Endothelial cell of umbilical vein (primary cell): ENCODE measurements around the gene KAT2B. TPM values are rescaled to one million over a fixed set of nuclear protein-coding genes. Genes with fewer than 3 reads are reported as not detected.

Experiments used
- BruUV-seq: library from RNA; stranded (reverse); fragments of 400-500 nt; replicated peaks from 2 replicates; lab custom pipeline; 2021; lab: Mats Ljungman, UMichigan
- CTCF ChIA-PET: fragments of 300-600, 350-600 bp; sonication (Branson Sonifier 250); formaldehyde crosslinking; loops from one replicate; lab custom pipeline; 2021; ENCODE audit warnings: antibody characterized with exemption, inconsistent platforms; lab: Charles Lee
- POLR2A ChIA-PET: fragments of 300-600, 350-600 bp; sonication (Branson Sonifier 250); formaldehyde crosslinking; loops from one replicate; lab custom pipeline; 2021; ENCODE audit warnings: antibody characterized with exemption, inconsistent platforms; lab: Charles Lee
- DNase-seq: peaks from one replicate; pipeline ENCODE4 v3.0.0-alpha.2; 2011; ENCODE audit warnings: low read depth, low spot score
- FAIRE-seq: peaks from 2 replicates; lab custom pipeline; 2011; peaks lifted over from hg19 to GRCh38; lab: Jason Lieb, UNC
- H2AFZ ChIP-seq: 2 replicates; pipeline ENCODE4 v1.6.0; 2012; ENCODE audit warnings: low read depth, low read length, control low read depth, inconsistent platforms
- H3K27ac ChIP-seq: 2 replicates; pipeline ENCODE4 v1.5.1; 2011; ENCODE audit warnings: low read depth, mild to moderate bottlenecking, control low read depth, low read length, moderate library complexity; ENCODE audit not compliant: insufficient read depth
- H3K27me3 ChIP-seq, 2 experiments: 2 replicates each; pipeline versions ENCODE4 v1.6.0 to v1.6.1; 2011; ENCODE audit warnings: low read length in 2 of 2, mixed read lengths in 1 of 2; ENCODE audit not compliant: control insufficient read depth in 2 of 2, insufficient read depth in 2 of 2
- H3K36me3 ChIP-seq, 2 experiments: 2 replicates in 1 of 2; 3 replicates in 1 of 2; pipeline ENCODE4 v1.5.1; 2011; ENCODE audit warnings: low read length in 2 of 2, mild to moderate bottlenecking in 1 of 2, moderate library complexity in 1 of 2; ENCODE audit not compliant: control insufficient read depth in 2 of 2, insufficient read depth in 2 of 2; ENCODE audit errors: extremely low read depth in 1 of 2
- H3K4me1 ChIP-seq: 3 replicates; pipeline ENCODE4 v1.5.1; 2011; ENCODE audit warnings: mild to moderate bottlenecking, low read length; ENCODE audit not compliant: control insufficient read depth, insufficient read depth; ENCODE audit errors: extremely low read depth
- H3K4me2 ChIP-seq: 2 replicates; pipeline ENCODE4 v1.6.1; 2011; ENCODE audit warnings: low read length, control low read depth, mixed read lengths; ENCODE audit not compliant: insufficient read depth
- H3K4me3 ChIP-seq, 3 experiments: fragments of 200-600 bp in 1 of 3; sonication (generic), shearing (Covaris generic) in 1 of 3; replicated peaks in 1 of 3; 2 replicates each; pipeline ENCODE4 v1.5.1; 2011 to 2016; ENCODE audit warnings: control low read depth in 3 of 3, low read length in 3 of 3, mild to moderate bottlenecking in 2 of 3, inconsistent platforms in 1 of 3, low read depth in 1 of 3, moderate library complexity in 1 of 3; ENCODE audit not compliant: insufficient read depth in 1 of 3
- H3K79me2 ChIP-seq: 2 replicates; pipeline ENCODE4 v1.6.0; 2012; ENCODE audit warnings: low read length, inconsistent platforms; ENCODE audit not compliant: control insufficient read depth, insufficient read depth
- H3K9ac ChIP-seq: replicated peaks from 2 replicates; pipeline ENCODE3; 2011; ENCODE audit warnings: low read length, control low read depth; ENCODE audit not compliant: insufficient read depth; ENCODE audit errors: extremely low read depth
- H3K9me1 ChIP-seq: replicated peaks from 3 replicates; pipeline ENCODE4 v1.6.0; 2011; ENCODE audit warnings: mild to moderate bottlenecking, low read length; ENCODE audit not compliant: control insufficient read depth, insufficient read depth; ENCODE audit errors: extremely low read depth
- H3K9me3 ChIP-seq: replicated peaks from 2 replicates; pipeline ENCODE4 v1.5.1; 2012; ENCODE audit warnings: low read length, inconsistent platforms; ENCODE audit not compliant: control insufficient read depth, insufficient read depth
- H4K20me1 ChIP-seq: replicated peaks from 2 replicates; pipeline ENCODE3; 2011; ENCODE audit warnings: mild to moderate bottlenecking, low read length; ENCODE audit not compliant: control insufficient read depth, insufficient read depth; ENCODE audit errors: extremely low read depth
- CTCF ChIP-seq, 2 donors: IDR thresholded peaks; 1 replicate in 1 of 2; 2 replicates in 1 of 2; pipeline ENCODE4 v1.5.1; 2011; ENCODE audit warnings: low read length in 2 of 2, mild to moderate bottlenecking in 2 of 2, moderate library complexity in 2 of 2, control low read depth in 1 of 2, inconsistent platforms in 1 of 2, low read depth in 1 of 2; ENCODE audit not compliant: insufficient read depth in 1 of 2; ENCODE audit errors: extremely low read depth in 1 of 2
- EZH2 ChIP-seq: IDR thresholded peaks from 2 replicates; pipeline ENCODE4 v1.6.1; 2012; ENCODE audit warnings: borderline replicate concordance, low read depth, mild to moderate bottlenecking, moderate library complexity, low read length, inconsistent platforms; ENCODE audit not compliant: severe bottlenecking
- FOS ChIP-seq: IDR thresholded peaks from 2 replicates; pipeline ENCODE4 v1.6.1; 2011; ENCODE audit warnings: mild to moderate bottlenecking, low read length, moderate library complexity, borderline replicate concordance; ENCODE audit not compliant: insufficient read depth
- GATA2 ChIP-seq: IDR thresholded peaks from 2 replicates; pipeline ENCODE4 v1.7.0; 2011; ENCODE audit warnings: low read depth, mild to moderate bottlenecking, moderate library complexity, mixed read lengths, low read length; ENCODE audit not compliant: insufficient read length, insufficient read depth
- JUN ChIP-seq: IDR thresholded peaks from 2 replicates; pipeline ENCODE4 v1.6.1; 2011; ENCODE audit warnings: borderline replicate concordance, low read depth; ENCODE audit not compliant: insufficient read length, insufficient read depth
- MAX ChIP-seq: IDR thresholded peaks from 2 replicates; pipeline ENCODE4 v1.6.1; 2011; ENCODE audit not compliant: insufficient read depth, insufficient read length
- MYC ChIP-seq: IDR thresholded peaks from one replicate; pipeline ENCODE4 v1.6.1; 2011; ENCODE audit warnings: mild to moderate bottlenecking, low read depth, low read length
- POLR2A ChIP-seq: IDR thresholded peaks from 2 replicates; pipeline ENCODE4 v1.6.1; 2012; ENCODE audit warnings: low read depth, mild to moderate bottlenecking, control low read depth, low read length
- POLR2AphosphoS5 ChIP-seq: IDR thresholded peaks from 2 replicates; pipeline ENCODE4 v1.6.1; 2012; ENCODE audit warnings: low read depth, mild to moderate bottlenecking, control low read depth, low read length, moderate library complexity; ENCODE audit not compliant: insufficient read depth
- dilution Hi-C: fragments of 300-500 bp; cut with MboI; formaldehyde crosslinking; loops from one replicate; pipeline ENCODE4 v1.15.0; 2019; ENCODE audit warnings: low sequenced_read_pairs; ENCODE audit not compliant: extremely low pct_ligation_motif_present
- intact Hi-C: fragments of 100-400 bp; cut with micrococcal nuclease; formaldehyde crosslinking; loops from one replicate; pipeline ENCODE4 v1.10.0; 2022
- polyA plus RNA-seq, 4 experiments: library from polyadenylated mRNA; depleted of rRNA in 3 of 4; stranded (reverse) in 3 of 4; unstranded in 1 of 4; fragments of >200 nt; gene quantifications; 2 replicates each; pipeline versions ENCODE4 v1.2.1 to v1.2.3, GENCODE V29; 2011 to 2012; ENCODE audit warnings: missing spikeins in 1 of 4
- total RNA-seq: library from RNA; stranded (reverse); gene quantifications from 2 replicates; pipeline ENCODE4 v1.2.3, GENCODE V29; 2021

The KAT2B gene
- total and polyA plus RNA-seq, 2 donors (not counting 3 experiments of a cell fraction or from before 2014, with no cell fraction given): 2.6 to 11.0 TPM

- Histone ChIP-seq H3K4me2 (no peak overlapping the region), H2AFZ (no peak overlapping the region), H3K79me2 (no peaks in the 10 kb centered on the region), H3K36me3 (no peaks in the 10 kb centered on the region), H3K4me3 (no peak overlapping the region), H3K9me3 (no peaks in the 10 kb centered on the region), H3K27ac (no peak overlapping the region), H3K9me1 (no peaks in the 10 kb centered on the region), H4K20me1 (no peaks in the 10 kb centered on the region), H3K27me3 (no peaks in the 10 kb centered on the region), H3K9ac (no peak overlapping the region), H3K4me1 (peaks cover 7% of the 10 kb centered on the region)
- DNase-seq: no peak
- no peak for FAIRE-seq
- ChIA-PET CTCF (no interaction called here), POLR2A (no interaction called here)
- intact Hi-C loops: no loop called here
- dilution Hi-C loops: no loop called here
- TF ChIP-seq CTCF (IDR thresholded peaks at IDR 0.05; ENCODE audit: extremely low read depth in 1 of 2, insufficient read depth in 1 of 2, low read depth in 1 of 2, low read length in 2 of 2) (no peak), EZH2 (no peak)
- BruUV-seq: no TSS peak
Measured at GRCh38 chr3:20046556-20046955, 6.3 kb downstream of the KAT2B start.

DNA sequence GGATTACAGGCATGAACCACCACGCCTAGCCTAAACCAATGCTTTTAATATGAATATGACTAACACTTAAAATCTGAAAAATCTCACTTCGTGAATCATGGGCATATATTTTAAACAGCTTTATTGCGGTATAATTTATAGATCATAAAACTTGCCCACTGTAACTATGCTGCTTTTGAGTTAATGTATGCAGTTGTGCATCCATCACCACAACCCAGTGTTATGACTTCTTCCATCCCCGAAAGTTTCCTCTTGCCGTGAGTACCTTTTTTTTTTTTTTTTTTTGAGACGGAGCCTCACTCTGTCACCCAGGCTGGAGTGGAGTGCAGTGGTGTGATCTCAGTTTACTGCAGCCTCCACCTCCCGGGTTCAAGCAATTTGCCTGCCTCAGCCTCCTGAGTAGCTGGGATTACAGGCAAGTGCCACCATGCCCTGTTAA, 7.1 kb downstream of the KAT2B start:
- Histone ChIP-seq H3K4me2 (no peak overlapping the region), H3K9me1 (no peaks in the 10 kb centered on the region), H3K79me2 (no peaks in the 10 kb centered on the region), H3K9ac (no peak overlapping the region), H3K4me3 (no peak overlapping the region), H3K9me3 (no peaks in the 10 kb centered on the region), H3K27ac (no peak overlapping the region), H3K36me3 (no peaks in the 10 kb centered on the region), H3K27me3 (no peaks in the 10 kb centered on the region), H4K20me1 (no peaks in the 10 kb centered on the region), H3K4me1 (peaks cover 7% of the 10 kb centered on the region), H2AFZ (no peak overlapping the region)
- CTCF ChIA-PET: no interaction called here
- FAIRE-seq (no peak), DNase-seq (no peak)
- dilution Hi-C loops: no loop called here
- intact Hi-C loops: no loop called here
- TF ChIP-seq POLR2AphosphoS5 (no peak), FOS (no peak), JUN (no peak), CTCF (IDR thresholded peaks at IDR 0.05; ENCODE audit: extremely low read depth in 1 of 2, insufficient read depth in 1 of 2, low read depth in 1 of 2, low read length in 2 of 2) (no peak), EZH2 (no peak), POLR2A (no peak), MYC (no peak), GATA2 (no peak), MAX (no peak)
- POLR2A ChIA-PET: no interaction called here
- no TSS peak for BruUV-seq
